Neutrophil (primary cell): ENCODE data around the gene POM121L2.

Source experiments
- H3K27ac ChIP-seq: fragments of 200-600 bp; sonication (generic); 2 replicates; pipeline ENCODE4 v1.5.1; 2016; ENCODE audit warnings: mild to moderate bottlenecking, moderate library complexity
- H3K27me3 ChIP-seq: fragments of 200-600 bp; sonication (generic); 2 replicates; pipeline ENCODE4 v1.6.0; 2016; ENCODE audit warnings: mild to moderate bottlenecking
- H3K36me3 ChIP-seq: fragments of 200-600 bp; sonication (generic); 2 replicates; pipeline ENCODE4 v1.5.1; 2017
- H3K4me1 ChIP-seq, 2 experiments: fragments of 200-600 bp in 1 of 2; sonication (generic) in 1 of 2; 1 replicate in 1 of 2; 2 replicates in 1 of 2; pipeline versions ENCODE4 v1.5.1 to v1.6.1; 2013 to 2016; ENCODE audit warnings: low read depth in 1 of 2, low read length in 1 of 2, mild to moderate bottlenecking in 1 of 2, moderate library complexity in 1 of 2; ENCODE audit not compliant: control insufficient read depth in 1 of 2, insufficient read depth in 1 of 2
- H3K4me3 ChIP-seq, 2 experiments: fragments of 200-600 bp in 1 of 2; sonication (generic) in 1 of 2; 1 replicate in 1 of 2; 2 replicates in 1 of 2; pipeline ENCODE4 v1.5.1; 2013 to 2016; ENCODE audit warnings: low read depth in 1 of 2, low read length in 1 of 2, mild to moderate bottlenecking in 1 of 2, moderate library complexity in 1 of 2
- H3K9me3 ChIP-seq: fragments of 200-600 bp; sonication (generic); 2 replicates; pipeline ENCODE4 v1.5.1; 2016
- TF ChIP-seq, protein P1 (sequence below): fragments of 200-600 bp; sonication (generic); IDR thresholded peaks from 2 replicates; pipeline ENCODE4 v1.5.1; 2016; ENCODE audit warnings: antibody characterized with exemption

POM121L2 gene

DNA sequence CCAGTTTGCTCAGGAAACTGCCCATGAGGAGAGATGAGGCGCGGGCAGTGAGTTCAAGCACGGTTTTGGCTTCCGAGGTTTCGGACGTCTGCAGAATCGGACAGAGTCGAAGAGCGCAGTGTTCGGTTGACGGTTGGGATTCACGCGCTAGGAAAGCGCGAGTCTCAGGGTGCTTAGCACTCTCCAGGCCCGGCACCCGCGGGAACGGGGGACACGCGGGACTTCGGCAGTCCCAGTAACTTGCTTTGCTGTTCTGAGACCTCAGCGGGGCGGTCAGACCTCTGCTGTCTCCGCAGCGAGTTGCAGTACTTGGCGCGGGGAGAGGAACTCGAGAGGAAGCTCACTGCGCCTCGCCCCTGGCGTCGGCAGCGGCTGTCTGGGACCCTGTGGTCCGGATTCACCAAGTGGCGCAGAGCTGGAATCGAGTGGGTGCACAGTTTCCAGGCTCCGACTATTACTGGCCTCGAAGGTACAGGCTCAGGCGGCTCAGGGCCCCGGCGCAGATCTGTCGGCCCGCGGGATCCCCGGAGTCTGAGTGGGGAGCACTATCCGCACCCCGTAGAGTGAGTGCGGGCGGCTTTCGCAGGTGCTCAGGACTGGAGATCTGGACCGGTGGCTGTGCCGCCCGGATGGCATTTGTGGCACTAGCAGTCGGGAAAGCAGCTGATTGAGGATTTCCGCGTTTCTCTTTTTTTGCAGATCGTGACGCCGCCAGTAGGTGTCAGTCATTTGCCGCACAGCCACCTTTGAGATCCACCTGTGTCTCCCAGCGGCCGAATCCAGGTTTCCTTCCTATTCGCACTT lies at the start of gene POM121L2:
TSS of gene POM121L2 (minus strand) at position 128 of the 804 bp plus-strand sequence. CDS start at position 25, 103 bp downstream.
- Histone ChIP-seq H3K9me3 (no peaks in the 10 kb centered on the region), H3K27ac (no peak within 1 kb of the TSS), H3K36me3 (no peaks in the 10 kb centered on the region), H3K4me1 (peaks cover 11 to 12% of the 10 kb centered on the region in 2 experiments), H3K4me3 (peak within 1 kb of the TSS in 1 of 2 experiments; percentile 32), H3K27me3 (peaks cover 96% of the 10 kb centered on the region)
- TF ChIP-seq, protein P1, sequence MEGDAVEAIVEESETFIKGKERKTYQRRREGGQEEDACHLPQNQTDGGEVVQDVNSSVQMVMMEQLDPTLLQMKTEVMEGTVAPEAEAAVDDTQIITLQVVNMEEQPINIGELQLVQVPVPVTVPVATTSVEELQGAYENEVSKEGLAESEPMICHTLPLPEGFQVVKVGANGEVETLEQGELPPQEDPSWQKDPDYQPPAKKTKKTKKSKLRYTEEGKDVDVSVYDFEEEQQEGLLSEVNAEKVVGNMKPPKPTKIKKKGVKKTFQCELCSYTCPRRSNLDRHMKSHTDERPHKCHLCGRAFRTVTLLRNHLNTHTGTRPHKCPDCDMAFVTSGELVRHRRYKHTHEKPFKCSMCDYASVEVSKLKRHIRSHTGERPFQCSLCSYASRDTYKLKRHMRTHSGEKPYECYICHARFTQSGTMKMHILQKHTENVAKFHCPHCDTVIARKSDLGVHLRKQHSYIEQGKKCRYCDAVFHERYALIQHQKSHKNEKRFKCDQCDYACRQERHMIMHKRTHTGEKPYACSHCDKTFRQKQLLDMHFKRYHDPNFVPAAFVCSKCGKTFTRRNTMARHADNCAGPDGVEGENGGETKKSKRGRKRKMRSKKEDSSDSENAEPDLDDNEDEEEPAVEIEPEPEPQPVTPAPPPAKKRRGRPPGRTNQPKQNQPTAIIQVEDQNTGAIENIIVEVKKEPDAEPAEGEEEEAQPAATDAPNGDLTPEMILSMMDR: no peak

DNA sequence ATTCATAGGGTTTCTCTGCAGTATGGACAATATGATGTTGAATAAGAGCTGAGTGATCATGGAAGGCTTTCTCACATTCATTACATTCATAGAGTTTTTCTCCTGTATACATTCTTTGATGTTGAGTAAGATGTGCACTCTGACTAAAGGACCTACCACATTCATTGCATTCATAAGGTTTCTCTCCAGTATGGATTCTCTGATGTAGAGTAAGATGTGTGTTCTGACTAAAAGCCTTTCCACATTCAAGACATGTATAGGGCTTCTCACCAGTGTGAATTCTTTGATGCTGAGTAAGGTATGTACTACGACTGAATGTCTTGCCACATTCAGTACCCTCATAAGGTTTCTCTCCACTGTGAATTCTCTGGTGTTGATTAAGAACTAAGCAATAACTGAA lies 47.2 kb upstream of the POM121L2 start:
- no peak overlapping the region for H3K4me3 ChIP-seq
- no peaks in the 10 kb centered on the region for H3K36me3 ChIP-seq
- no peaks in the 10 kb centered on the region for H3K27me3 ChIP-seq
- H3K27ac ChIP-seq: no peak overlapping the region
- peaks cover 12% of the 10 kb centered on the region for H3K9me3 ChIP-seq
- TF ChIP-seq, protein P1: no peak
- no peaks in the 10 kb centered on the region for H3K4me1 ChIP-seq

DNA sequence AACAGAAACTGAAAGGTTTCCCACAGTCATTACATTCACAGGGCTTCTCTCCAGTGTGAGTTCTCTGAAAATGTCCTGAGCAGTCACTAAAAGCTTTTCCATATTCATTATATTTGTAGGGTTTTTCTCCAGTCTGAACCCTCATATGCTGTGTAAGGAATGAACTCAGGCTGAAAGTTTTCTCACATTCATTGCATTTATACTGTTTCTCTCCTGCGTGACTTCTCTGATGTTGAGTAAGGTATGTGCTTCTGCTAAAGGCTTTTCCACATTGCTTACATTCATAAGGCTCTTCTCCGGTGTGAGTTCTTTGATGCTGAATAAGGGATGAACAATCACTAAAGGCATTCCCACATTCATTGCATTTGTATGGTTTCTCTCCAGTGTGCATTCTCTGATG lies 46.7 kb upstream of the POM121L2 start:
- peaks cover 12% of the 10 kb centered on the region for H3K9me3 ChIP-seq
- H3K27me3 ChIP-seq: no peaks in the 10 kb centered on the region
- H3K4me1 ChIP-seq: no peaks in the 10 kb centered on the region
- no peak overlapping the region for H3K27ac ChIP-seq
- TF ChIP-seq, protein P1: no peak
- no peaks in the 10 kb centered on the region for H3K36me3 ChIP-seq
- no peak overlapping the region for H3K4me3 ChIP-seq

DNA sequence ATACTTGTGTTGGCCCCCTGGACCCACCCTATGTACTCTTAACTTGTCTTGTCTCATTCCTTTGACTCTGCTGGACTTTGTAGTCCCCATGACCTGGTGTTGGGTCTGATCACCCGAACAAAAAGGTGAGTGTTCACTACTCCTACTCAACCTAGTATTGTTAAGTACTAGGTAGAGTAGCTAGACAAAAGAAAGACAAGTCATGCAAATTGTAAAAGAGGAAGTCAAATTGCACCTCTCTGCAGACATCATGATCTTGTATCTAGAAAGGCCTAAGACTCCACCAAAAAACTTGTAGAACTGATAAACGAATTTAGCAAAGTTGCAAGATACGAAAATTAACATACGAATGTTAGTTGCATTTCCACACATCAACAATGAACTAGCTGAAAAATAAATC lies 40.8 kb upstream of the POM121L2 start:
- Histone ChIP-seq H3K27me3 (no peaks in the 10 kb centered on the region), H3K4me1 (no peaks in the 10 kb centered on the region), H3K36me3 (no peaks in the 10 kb centered on the region), H3K4me3 (no peak overlapping the region), H3K27ac (no peak overlapping the region), H3K9me3 (no peaks in the 10 kb centered on the region)
- TF ChIP-seq, protein P1: no peak

DNA sequence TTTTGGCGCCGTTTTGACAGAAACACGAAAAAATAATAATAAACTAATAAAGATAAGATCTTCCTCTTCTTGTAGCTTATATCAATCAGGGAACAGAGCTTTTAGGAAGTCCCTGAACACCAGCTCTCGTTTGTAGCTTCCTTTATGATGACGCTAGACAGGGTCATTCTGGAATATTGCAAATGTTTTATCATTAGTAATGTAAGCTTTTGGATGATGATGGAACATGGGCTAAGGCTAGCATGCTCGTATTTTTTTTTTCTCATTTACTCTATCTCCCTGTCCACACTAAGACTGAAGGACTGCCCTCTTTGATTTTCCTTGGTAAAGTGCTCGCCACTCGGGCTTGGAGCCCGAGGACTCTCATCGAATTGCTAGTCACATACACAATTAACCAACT lies 22.1 kb upstream of the POM121L2 start:
- TF ChIP-seq, protein P1: no peak
- Histone ChIP-seq H3K4me1 (no peaks in the 10 kb centered on the region), H3K9me3 (no peaks in the 10 kb centered on the region), H3K36me3 (no peaks in the 10 kb centered on the region), H3K27me3 (peaks cover 57% of the 10 kb centered on the region), H3K27ac (no peak overlapping the region), H3K4me3 (no peak overlapping the region)
